ENCODE measurements around the gene METRNL. TPM values are rescaled to one million over a fixed set of nuclear protein-coding genes. Genes with fewer than 3 reads are reported as not detected.
"Not testable (repeated sequence)": the region's sequence is repeated elsewhere in the genome, so short reads cannot be mapped to it uniquely, and the experiment has no call there.

The METRNL gene
- total and polyA plus RNA-seq, 4 donors = 0.67 to 9.0 (median 8.6) TPM

GRCh38 chr17:83119987-83120864 is 40.8 kb downstream of the METRNL start:
- WGBS = 67% methylated on average over 25 of the region's 25 CpGs
- TF ChIP-seq REST (IDR thresholded peaks at IDR 0.05) (no peak), EGR1 (IDR thresholded peaks at IDR 0.05; ENCODE audit: low read depth in 2 of 2) (no peak), GABPA (IDR thresholded peaks at IDR 0.05 in 1 of 2, conservative IDR thresholded peaks at IDR 0.05 in 1 of 2) (no peak), TAF1 (conservative IDR thresholded peaks at IDR 0.05) (no peak), RAD21 (IDR thresholded peaks at IDR 0.05) (no peak), JUND (IDR thresholded peaks at IDR 0.05) (no peak), HNF4A (conservative IDR thresholded peaks at IDR 0.05) (no peak), CTCF (IDR thresholded peaks at IDR 0.05; ENCODE audit: low read depth, low read length, missing input control) (no peak), YY1 (IDR thresholded peaks at IDR 0.05) (no peak), FOXA1 (IDR thresholded peaks at IDR 0.05) (no peak), SP1 (IDR thresholded peaks at IDR 0.05) (no peak), NR2F2 (IDR thresholded peaks at IDR 0.05) (no peak), RXRA (IDR thresholded peaks at IDR 0.05) (no peak), HNF4G (IDR thresholded peaks at IDR 0.05) (no peak), ATF3 (IDR thresholded peaks at IDR 0.05) (no peak), FOXA2 (IDR thresholded peaks at IDR 0.05) (no peak), ZBTB33 (IDR thresholded peaks at IDR 0.05) (no peak)
- Histone ChIP-seq H3K4me1 (ENCODE audit: control insufficient read depth in 4 of 4, insufficient read depth in 4 of 4, low read length in 3 of 4) (no peaks in the 10 kb centered on the region), H3K36me3 (ENCODE audit: control insufficient read depth in 4 of 4, insufficient read depth in 3 of 4, low read depth in 1 of 4, low read length in 3 of 4) (no peaks in the 10 kb centered on the region), H3K9me3 (ENCODE audit: control insufficient read depth in 4 of 4, low read length in 3 of 4) (no peaks in the 10 kb centered on the region), H3K4me3 (ENCODE audit: low read depth in 1 of 3, low read length in 3 of 3) (no peak overlapping the region), H3K27me3 (ENCODE audit: control insufficient read depth in 4 of 4, insufficient read depth in 4 of 4, low read length in 3 of 4) (no peaks in the 10 kb centered on the region), H3K9ac (ENCODE audit: low read depth in 1 of 2, low read length in 2 of 2) (no peak overlapping the region), H3K27ac (ENCODE audit: low read depth in 1 of 2, low read length in 2 of 2) (no peak overlapping the region)
- DNase-seq (ENCODE audit: low spot score) = no peak

GRCh38 chr17:83121473-83121872 is 42.1 kb downstream of the METRNL start:
- WGBS = 75% methylated on average over 12 of the region's 12 CpGs
- not testable (repeated sequence) for H3K4me3 ChIP-seq (ENCODE audit: low read depth in 1 of 3, low read length in 3 of 3); H3K36me3 ChIP-seq (ENCODE audit: control insufficient read depth in 4 of 4, insufficient read depth in 3 of 4, low read depth in 1 of 4, low read length in 3 of 4); H3K9me3 ChIP-seq (ENCODE audit: control insufficient read depth in 4 of 4, low read length in 3 of 4); H3K27me3 ChIP-seq (ENCODE audit: control insufficient read depth in 4 of 4, insufficient read depth in 4 of 4, low read length in 3 of 4); H3K27ac ChIP-seq (ENCODE audit: low read depth in 1 of 2, low read length in 2 of 2); H3K4me1 ChIP-seq (ENCODE audit: control insufficient read depth in 4 of 4, insufficient read depth in 4 of 4, low read length in 3 of 4); H3K9ac ChIP-seq (ENCODE audit: low read depth in 1 of 2, low read length in 2 of 2); DNase-seq (ENCODE audit: low spot score)
